ENCODE data around the gene FAM90A1.
"Not testable (repeated sequence)": the region's sequence is repeated elsewhere in the genome, so short reads cannot be mapped to it uniquely, and the experiment has no call there.

The FAM90A1 gene

DNA sequence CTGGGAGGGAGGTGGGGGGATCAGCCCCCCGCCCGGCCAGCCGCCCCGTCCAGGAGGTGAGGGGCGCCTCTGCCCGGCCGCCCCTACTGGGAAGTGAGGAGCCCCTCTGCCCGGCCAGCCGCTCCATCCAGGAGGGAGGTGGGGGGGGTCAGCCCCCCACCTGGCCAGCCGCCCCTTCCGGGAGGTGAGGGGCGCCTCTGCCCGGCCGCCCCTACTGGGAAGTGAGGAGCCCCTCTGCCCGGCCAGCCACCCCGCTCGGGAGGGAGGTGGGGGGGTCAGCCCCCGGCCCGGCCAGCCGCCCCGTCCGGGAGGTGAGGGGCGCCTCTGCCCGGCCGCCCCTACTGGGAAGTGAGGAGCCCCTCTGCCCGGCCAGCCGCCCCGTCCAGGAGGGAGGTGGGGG is 43.2 kb downstream of the FAM90A1 start:
- not testable (repeated sequence) for H3K9me3 ChIP-seq (ENCODE audit: insufficient read depth, low read length); H3K9ac ChIP-seq (ENCODE audit: low read length); H3K27ac ChIP-seq (ENCODE audit: low read length); H3K36me3 ChIP-seq (replicated peaks; ENCODE audit: low read depth, low read length); H3K4me3 ChIP-seq (ENCODE audit: low read length); H2AFZ ChIP-seq (ENCODE audit: low read depth, low read length); H3K4me2 ChIP-seq (ENCODE audit: low read length); H4K20me1 ChIP-seq (ENCODE audit: insufficient read depth, low read length); H3K27me3 ChIP-seq (ENCODE audit: low read depth, low read length); H3K79me2 ChIP-seq (ENCODE audit: low read length); H3K4me1 ChIP-seq (ENCODE audit: low read length)

DNA sequence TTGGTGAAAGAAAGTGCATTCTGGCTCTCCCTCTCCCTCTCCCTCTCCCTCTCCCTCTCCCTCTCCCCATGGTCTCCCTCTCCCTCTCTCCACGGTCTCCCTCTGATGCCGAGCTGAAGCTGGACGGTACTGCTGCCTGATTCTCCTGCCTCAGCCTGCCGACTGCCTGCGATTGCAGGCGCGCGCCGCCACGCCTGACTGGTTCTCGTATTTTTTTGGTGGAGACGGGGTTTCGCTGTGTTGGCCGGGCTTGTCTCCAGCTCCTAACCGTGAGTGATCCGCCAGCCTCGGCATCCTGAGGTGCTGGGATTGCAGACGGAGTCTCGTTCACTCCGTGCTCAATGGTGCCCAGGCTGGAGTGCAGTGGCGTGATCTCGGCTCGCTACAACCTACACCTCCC is 44.1 kb downstream of the FAM90A1 start:
- not testable (repeated sequence) for H3K4me3 ChIP-seq (ENCODE audit: low read length); H3K9me3 ChIP-seq (ENCODE audit: insufficient read depth, low read length); H3K27me3 ChIP-seq (ENCODE audit: low read depth, low read length); H3K4me2 ChIP-seq (ENCODE audit: low read length); H3K36me3 ChIP-seq (replicated peaks; ENCODE audit: low read depth, low read length); H3K27ac ChIP-seq (ENCODE audit: low read length); H2AFZ ChIP-seq (ENCODE audit: low read depth, low read length); H3K4me1 ChIP-seq (ENCODE audit: low read length); H3K79me2 ChIP-seq (ENCODE audit: low read length); H4K20me1 ChIP-seq (ENCODE audit: insufficient read depth, low read length); H3K9ac ChIP-seq (ENCODE audit: low read length)

DNA sequence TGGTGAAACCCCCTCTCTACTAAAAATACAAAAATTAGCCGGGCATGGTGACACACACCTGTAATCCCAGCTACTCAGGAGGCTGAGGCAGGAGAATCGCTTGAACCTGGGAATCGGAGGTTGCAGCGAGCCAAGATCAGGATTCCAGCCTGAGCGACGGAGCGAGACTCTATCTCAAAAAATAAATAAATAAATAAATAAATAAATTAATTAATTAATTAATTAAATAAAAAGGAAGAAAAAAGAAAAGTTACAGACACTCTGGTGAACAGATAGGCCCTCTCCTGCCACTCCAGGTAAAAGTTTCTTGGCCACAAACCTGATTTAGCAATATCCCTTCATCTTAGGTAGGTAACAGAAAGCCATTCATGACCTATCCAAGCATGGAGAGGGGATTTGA is 44.5 kb downstream of the FAM90A1 start:
- H3K4me1 ChIP-seq (ENCODE audit: low read length); H2AFZ ChIP-seq (ENCODE audit: low read depth, low read length); H3K9ac ChIP-seq (ENCODE audit: low read length); H3K27ac ChIP-seq (ENCODE audit: low read length); H3K27me3 ChIP-seq (ENCODE audit: low read depth, low read length); H3K36me3 ChIP-seq (replicated peaks; ENCODE audit: low read depth, low read length); H3K4me3 ChIP-seq (ENCODE audit: low read length); H4K20me1 ChIP-seq (ENCODE audit: insufficient read depth, low read length); H3K79me2 ChIP-seq (ENCODE audit: low read length); H3K9me3 ChIP-seq (ENCODE audit: insufficient read depth, low read length); H3K4me2 ChIP-seq (ENCODE audit: low read length): not testable (repeated sequence)

DNA sequence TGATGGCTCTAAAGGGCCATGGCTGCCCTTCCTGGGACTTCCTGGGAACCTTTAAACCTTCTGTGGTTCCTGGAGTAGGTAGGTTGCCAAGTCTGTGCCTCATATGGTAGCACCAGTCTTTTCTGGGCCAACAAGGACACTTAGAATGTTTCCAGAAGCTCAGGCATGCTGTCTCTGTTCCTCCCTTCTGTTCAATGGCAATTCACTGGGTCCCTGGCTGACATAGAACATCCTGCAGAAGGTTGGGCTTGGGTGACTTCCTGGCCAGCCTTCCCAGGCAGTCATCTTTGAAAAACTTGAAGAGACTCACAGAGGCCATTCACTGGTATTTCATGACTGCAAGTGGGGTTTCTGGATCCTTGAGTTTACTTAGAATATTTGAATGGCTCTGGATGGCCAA is 46.1 kb downstream of the FAM90A1 start:
- not testable (repeated sequence) for H3K27ac ChIP-seq (ENCODE audit: low read length); H3K4me3 ChIP-seq (ENCODE audit: low read length); H3K4me1 ChIP-seq (ENCODE audit: low read length); H2AFZ ChIP-seq (ENCODE audit: low read depth, low read length); H4K20me1 ChIP-seq (ENCODE audit: insufficient read depth, low read length); H3K36me3 ChIP-seq (replicated peaks; ENCODE audit: low read depth, low read length); H3K27me3 ChIP-seq (ENCODE audit: low read depth, low read length); H3K79me2 ChIP-seq (ENCODE audit: low read length); H3K9me3 ChIP-seq (ENCODE audit: insufficient read depth, low read length); H3K9ac ChIP-seq (ENCODE audit: low read length)
- H3K4me2 ChIP-seq (ENCODE audit: low read length), result 0 out of 2 replicates have a peak overlapping the region, but pooled peaks have one; percentile 52

DNA sequence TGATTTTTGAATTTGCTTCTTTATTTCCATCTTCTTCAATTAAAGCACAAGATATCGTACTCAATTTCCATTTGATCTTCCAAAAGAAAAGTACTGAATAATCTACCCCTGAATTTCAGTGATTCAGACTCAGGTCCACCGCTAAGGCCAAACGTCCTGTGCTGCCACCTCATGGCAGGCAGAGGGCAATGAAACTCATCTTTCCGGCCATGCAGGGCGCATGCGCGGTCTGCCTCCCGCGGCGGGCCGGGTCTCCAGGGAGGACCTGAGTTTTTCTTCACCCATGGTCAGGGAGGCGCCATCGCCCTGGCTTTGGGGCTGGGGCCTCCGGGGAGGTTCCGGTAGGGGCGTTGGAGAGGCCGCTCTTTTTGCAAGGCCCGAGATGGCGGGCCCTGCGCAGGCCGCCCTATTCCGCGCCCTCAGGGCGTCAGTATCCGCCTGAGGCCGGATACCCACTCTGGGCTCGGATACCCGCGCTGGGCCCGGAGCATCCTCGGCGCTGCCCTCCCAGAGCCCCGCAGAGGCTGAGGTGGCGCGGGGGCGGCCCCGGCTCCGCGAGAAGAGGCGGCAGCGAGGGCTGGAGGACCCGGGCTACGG is 47.3 kb downstream of the FAM90A1 start:
- H3K27me3 ChIP-seq (ENCODE audit: low read depth, low read length); H2AFZ ChIP-seq (ENCODE audit: low read depth, low read length); H3K9me3 ChIP-seq (ENCODE audit: insufficient read depth, low read length); H3K79me2 ChIP-seq (ENCODE audit: low read length); H3K36me3 ChIP-seq (replicated peaks; ENCODE audit: low read depth, low read length); H3K4me1 ChIP-seq (ENCODE audit: low read length); H3K27ac ChIP-seq (ENCODE audit: low read length); H4K20me1 ChIP-seq (ENCODE audit: insufficient read depth, low read length): not testable (repeated sequence)
- H3K4me2 ChIP-seq (ENCODE audit: low read length), result peak overlapping the region; percentile 52
- H3K4me3 ChIP-seq (ENCODE audit: low read length), result peak overlapping the region; percentile 79
- H3K9ac ChIP-seq (ENCODE audit: low read length), result peak overlapping the region; percentile 66
- TF ChIP-seq, protein P1, sequence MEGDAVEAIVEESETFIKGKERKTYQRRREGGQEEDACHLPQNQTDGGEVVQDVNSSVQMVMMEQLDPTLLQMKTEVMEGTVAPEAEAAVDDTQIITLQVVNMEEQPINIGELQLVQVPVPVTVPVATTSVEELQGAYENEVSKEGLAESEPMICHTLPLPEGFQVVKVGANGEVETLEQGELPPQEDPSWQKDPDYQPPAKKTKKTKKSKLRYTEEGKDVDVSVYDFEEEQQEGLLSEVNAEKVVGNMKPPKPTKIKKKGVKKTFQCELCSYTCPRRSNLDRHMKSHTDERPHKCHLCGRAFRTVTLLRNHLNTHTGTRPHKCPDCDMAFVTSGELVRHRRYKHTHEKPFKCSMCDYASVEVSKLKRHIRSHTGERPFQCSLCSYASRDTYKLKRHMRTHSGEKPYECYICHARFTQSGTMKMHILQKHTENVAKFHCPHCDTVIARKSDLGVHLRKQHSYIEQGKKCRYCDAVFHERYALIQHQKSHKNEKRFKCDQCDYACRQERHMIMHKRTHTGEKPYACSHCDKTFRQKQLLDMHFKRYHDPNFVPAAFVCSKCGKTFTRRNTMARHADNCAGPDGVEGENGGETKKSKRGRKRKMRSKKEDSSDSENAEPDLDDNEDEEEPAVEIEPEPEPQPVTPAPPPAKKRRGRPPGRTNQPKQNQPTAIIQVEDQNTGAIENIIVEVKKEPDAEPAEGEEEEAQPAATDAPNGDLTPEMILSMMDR (IDR thresholded peaks at IDR 0.05; ENCODE audit: low read depth, low read length), result peak; percentile 50

DNA sequence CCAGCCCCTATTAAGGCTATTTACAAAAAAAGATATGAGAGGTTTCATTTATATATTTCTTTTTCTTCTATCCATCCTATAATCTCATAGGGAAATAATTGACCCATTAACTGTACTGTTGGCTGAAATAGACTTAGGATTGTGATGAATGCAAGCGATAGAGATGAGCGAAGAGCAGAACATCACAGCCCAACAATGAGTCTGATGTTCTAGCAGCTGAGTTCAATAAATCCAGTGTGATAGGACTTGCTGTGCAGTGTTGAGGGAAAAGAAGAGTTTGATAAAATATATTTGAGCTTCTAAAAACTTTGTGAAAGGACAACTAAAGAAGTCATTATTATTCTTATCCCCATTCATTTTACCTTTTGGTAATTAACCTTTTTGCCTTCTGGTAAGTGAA is 54.5 kb downstream of the FAM90A1 start:
- not testable (repeated sequence) for H3K4me2 ChIP-seq (ENCODE audit: low read length); H4K20me1 ChIP-seq (ENCODE audit: insufficient read depth, low read length); H3K79me2 ChIP-seq (ENCODE audit: low read length); H3K36me3 ChIP-seq (replicated peaks; ENCODE audit: low read depth, low read length); H2AFZ ChIP-seq (ENCODE audit: low read depth, low read length); H3K27me3 ChIP-seq (ENCODE audit: low read depth, low read length); H3K9me3 ChIP-seq (ENCODE audit: insufficient read depth, low read length); H3K4me1 ChIP-seq (ENCODE audit: low read length); H3K27ac ChIP-seq (ENCODE audit: low read length); H3K4me3 ChIP-seq (ENCODE audit: low read length); H3K9ac ChIP-seq (ENCODE audit: low read length)

Data from OCI-LY3 (cell line).